Tibial artery (tissue), 4 donors: Measurements from ENCODE around the gene CEP63.

Experiments used
- DNase-seq, 2 donors: peaks; one replicate each; pipeline ENCODE4 v3.0.0-alpha.2; 2019
- H3K27ac ChIP-seq, 2 donors: fragments of 200-600 bp; sonication (generic) in 1 of 2; 1 replicate in 1 of 2; 2 replicates in 1 of 2; pipeline ENCODE4 v1.5.1; 2018 to 2019; ENCODE audit warnings: mild to moderate bottlenecking in 1 of 2
- H3K27me3 ChIP-seq, 2 donors: fragments of 200-600 bp; sonication (generic) in 1 of 2; one replicate each; pipeline versions ENCODE4 v1.5.1 to v1.6.0; 2016 to 2019
- H3K36me3 ChIP-seq, 3 donors: fragments of 200-600 bp; sonication (generic) in 2 of 3; one replicate each; pipeline ENCODE4 v1.5.1; 2016 to 2019; ENCODE audit warnings: mild to moderate bottlenecking in 2 of 3
- H3K4me1 ChIP-seq, 4 donors: fragments of 200-600 bp; sonication (generic) in 2 of 4; 1 replicate in 3 of 4; 2 replicates in 1 of 4; pipeline ENCODE4 v1.5.1; 2016 to 2019
- H3K4me3 ChIP-seq, 2 donors: fragments of 200-600 bp; sonication (generic) in 1 of 2; 1 replicate in 1 of 2; 2 replicates in 1 of 2; pipeline ENCODE4 v1.5.1; 2018 to 2019; ENCODE audit warnings: mild to moderate bottlenecking in 2 of 2
- H3K9me3 ChIP-seq, 3 donors: fragments of 200-600 bp; sonication (generic) in 1 of 3; one replicate each; pipeline ENCODE4 v1.5.1; 2016 to 2019
- CTCF ChIP-seq, 2 experiments: fragments of 200-600 bp in 1 of 2; fragments of 450-650 bp in 1 of 2; IDR thresholded peaks; one replicate each; pipeline ENCODE4 v1.5.1; 2017 to 2019; ENCODE audit warnings: antibody characterized with exemption in 2 of 2, mild to moderate bottlenecking in 1 of 2, moderate library complexity in 1 of 2
- intact Hi-C: fragments of 100-400 bp; cut with DNase I; formaldehyde crosslinking; loops from one replicate; pipeline ENCODE4 v1.15.0; 2023; ENCODE audit warnings: low total_unique reads

CEP63 gene

GRCh38 chr3:134609821-134610431 lies 124.1 kb downstream of the CEP63 start:
- Histone ChIP-seq H3K36me3 (peaks cover 0 to 11% (median 0%) of the 10 kb centered on the region in 3 donors), H3K4me1 (no peaks in the 10 kb centered on the region), H3K9me3 (no peaks in the 10 kb centered on the region), H3K4me3 (no peak overlapping the region), H3K27ac (no peak overlapping the region), H3K27me3 (no peaks in the 10 kb centered on the region)
- no peak for DNase-seq
- intact Hi-C loops = loop anchor here (5.0 to 10.0 kb wide), 2 partner anchors 165 to 1282 kb away; no protein-coding TSS in a partner anchor
- no peak for TF ChIP-seq CTCF (IDR thresholded peaks at IDR 0.05)

- intact Hi-C loops = no loop called here
- no peaks in the 10 kb centered on the region for H3K9me3 ChIP-seq
- no peaks in the 10 kb centered on the region for H3K4me1 ChIP-seq
- H3K27ac ChIP-seq = no peak overlapping the region
- no peak for DNase-seq
- H3K27me3 ChIP-seq = no peaks in the 10 kb centered on the region
- TF ChIP-seq CTCF (IDR thresholded peaks at IDR 0.05) = no peak
- H3K4me3 ChIP-seq = no peak overlapping the region
- H3K36me3 ChIP-seq = peaks cover 0 to 11% (median 0%) of the 10 kb centered on the region in 3 donors
These were observed 124.9 kb downstream of the CEP63 start for GRCh38 chr3:134610432-134611385.

- DNase-seq = no peak
- intact Hi-C loops = no loop called here
- H3K36me3 ChIP-seq = peaks cover 0 to 11% (median 0%) of the 10 kb centered on the region in 3 donors
- no peak overlapping the region for H3K27ac ChIP-seq
- no peak overlapping the region for H3K4me3 ChIP-seq
- TF ChIP-seq CTCF (IDR thresholded peaks at IDR 0.05) = no peak
- no peaks in the 10 kb centered on the region for H3K9me3 ChIP-seq
- H3K27me3 ChIP-seq = no peaks in the 10 kb centered on the region
- H3K4me1 ChIP-seq = no peaks in the 10 kb centered on the region
These were observed 125.7 kb downstream of the CEP63 start for GRCh38 chr3:134611516-134611915.

DNA sequence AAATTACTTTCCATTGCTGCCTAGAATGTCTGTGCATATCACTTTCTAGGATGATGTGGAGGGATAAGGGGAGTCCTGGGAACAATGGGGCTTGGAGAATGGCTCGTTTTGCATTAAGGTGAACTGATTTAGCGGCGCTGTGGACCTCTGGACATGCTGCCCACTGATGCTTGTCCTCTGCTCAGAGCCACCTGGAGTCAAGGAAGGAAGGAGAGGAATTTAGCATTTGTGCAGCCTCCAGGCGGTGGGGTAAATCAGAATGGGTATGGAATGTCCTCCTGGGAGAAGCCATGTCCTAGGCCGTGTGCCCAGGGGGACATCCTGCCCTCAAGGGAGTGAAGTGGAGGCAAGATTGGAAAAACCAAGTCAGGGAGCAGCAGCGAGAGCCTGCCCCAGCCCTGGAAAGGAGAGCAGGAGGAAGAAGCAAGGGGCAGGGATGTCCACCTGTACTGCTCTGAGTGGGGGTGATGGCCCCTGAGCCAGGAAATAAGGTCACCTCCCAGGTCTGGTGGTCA lies 127.2 kb downstream of the CEP63 start:
- intact Hi-C loops = no loop called here
- Histone ChIP-seq H3K36me3 (peaks cover 0 to 14% (median 0%) of the 10 kb centered on the region in 3 donors), H3K4me3 (no peak overlapping the region), H3K27ac (no peak overlapping the region), H3K27me3 (no peaks in the 10 kb centered on the region), H3K4me1 (no peaks in the 10 kb centered on the region), H3K9me3 (no peaks in the 10 kb centered on the region)
- DNase-seq = no peak
- TF ChIP-seq CTCF (IDR thresholded peaks at IDR 0.05) = no peak

GRCh38 chr3:134614955-134615354 lies 129.1 kb downstream of the CEP63 start:
- H3K27ac ChIP-seq = no peak overlapping the region
- H3K36me3 ChIP-seq = peaks cover 0 to 26% (median 0%) of the 10 kb centered on the region in 3 donors
- H3K9me3 ChIP-seq = no peaks in the 10 kb centered on the region
- H3K27me3 ChIP-seq = no peaks in the 10 kb centered on the region
- intact Hi-C loops = no loop called here
- H3K4me3 ChIP-seq = no peak overlapping the region
- no peak for DNase-seq
- no peaks in the 10 kb centered on the region for H3K4me1 ChIP-seq
- no peak for TF ChIP-seq CTCF (IDR thresholded peaks at IDR 0.05)
